Measurements from ENCODE around the gene PPP2R2C.

The PPP2R2C gene

DNA sequence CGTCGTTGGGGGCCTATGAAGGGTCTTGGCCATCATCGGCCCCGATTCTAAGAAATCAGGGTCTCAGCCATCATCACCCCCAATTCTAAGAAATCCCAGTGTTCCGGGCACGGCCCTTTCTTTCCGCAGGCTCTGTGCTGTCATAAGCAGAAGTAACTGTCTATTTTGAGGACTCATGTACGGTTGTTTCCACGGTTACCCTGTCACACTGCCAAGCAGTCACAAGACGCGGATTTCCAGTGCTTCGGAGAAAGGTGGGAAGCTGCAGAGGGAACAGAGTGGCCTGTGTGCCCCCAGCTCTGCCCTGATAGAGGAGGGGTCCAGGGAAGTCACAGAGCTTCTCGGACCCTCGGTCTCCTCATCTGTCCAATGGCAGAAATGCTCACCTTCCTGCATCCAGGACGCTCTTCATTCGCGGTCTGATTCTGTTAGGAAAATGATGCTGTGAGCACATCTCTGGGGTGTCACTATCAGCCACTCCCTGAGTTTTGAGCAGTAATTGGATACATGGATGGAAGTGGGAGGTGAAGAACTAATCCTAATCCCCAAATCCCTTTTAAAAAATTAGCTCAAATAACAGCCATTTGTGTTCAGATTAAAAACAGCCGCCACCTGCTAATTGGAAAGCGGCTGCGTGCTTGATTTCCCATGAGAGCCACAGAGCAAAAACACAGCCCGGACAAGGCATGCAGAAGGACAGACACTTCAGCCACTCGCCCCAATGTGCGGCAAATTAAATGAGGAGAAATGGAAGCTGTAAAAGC is 129.7 kb downstream of the PPP2R2C start:
- no peak for DNase-seq (ENCODE audit: low spot score)

DNA sequence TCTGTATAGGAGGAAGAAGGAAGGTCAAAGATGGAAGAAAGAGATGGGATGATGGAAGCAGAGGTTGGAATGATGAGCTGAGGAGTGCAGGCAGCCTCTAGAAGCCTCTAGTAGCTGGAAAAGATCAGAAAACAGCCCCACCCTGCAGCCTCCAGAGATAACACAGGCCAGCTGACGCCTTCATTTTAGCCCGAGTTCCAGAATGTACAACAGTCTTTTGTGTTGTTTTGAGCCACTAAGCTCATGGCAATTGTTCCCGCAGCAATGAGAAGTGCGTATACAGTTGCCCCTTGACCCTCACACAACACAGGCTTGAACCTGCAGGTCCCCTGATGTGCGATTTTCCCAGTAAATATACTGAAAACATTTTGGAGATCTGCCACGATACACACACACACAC is 130.7 kb downstream of the PPP2R2C start:
- no peak for DNase-seq (ENCODE audit: low spot score)

DNA sequence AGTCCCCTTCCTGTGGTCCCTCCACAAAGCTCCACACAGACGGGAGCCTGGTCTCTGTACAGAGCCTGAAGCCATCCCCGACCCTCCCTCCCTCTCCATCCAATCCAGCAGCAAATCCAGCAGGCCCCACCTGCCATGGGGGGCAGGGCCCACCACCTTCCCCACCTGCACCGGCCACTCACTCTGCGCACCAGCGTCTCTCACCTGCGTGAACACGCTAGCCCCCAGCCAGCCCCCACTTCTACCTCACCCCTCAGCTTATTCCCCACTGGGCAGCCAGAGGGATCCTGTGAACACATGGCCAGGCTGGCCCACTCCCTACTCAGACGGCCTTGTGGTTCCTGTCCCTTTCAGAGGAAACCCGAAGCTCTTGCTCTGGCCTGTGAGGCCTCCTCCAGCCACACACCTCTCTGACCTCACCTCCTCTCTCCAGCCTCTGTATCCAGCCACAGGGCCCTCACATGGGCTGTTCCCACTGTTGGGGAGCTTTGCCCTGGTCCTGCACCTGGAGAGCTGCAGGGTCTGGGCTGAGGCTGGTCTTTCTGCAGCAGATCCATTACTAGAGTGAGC is 131.9 kb downstream of the PPP2R2C start:
- DNase-seq (ENCODE audit: low spot score) = no peak

DNA sequence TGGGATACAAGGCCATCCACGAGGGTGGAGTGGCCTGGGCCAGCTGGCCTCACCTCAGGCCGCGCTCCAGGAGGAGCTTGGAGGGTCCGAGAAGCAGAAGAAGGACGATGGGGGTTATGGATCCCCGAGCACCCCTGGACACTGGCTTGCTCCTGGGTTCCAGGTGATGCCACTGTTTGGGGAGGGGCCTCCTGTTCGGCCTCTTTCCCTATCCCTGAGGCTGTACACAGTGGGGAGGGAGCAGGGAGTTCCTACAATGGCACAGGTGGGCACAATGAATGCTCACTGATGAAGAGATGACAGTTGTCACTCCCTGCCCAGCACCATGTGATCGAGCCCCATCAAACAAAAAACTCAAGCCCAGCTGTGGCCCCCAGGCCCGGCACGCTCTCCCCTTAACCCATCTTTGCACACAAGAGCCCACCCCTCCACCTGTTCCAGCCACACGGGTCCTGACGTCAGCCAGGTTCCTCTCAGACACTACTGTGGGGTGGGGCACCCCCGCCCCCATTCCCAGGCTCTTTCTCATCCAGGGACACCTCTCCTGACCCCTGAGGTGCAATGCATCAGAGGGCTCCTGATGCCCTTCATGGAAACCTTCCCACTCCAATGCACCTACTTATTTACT is 132.5 kb downstream of the PPP2R2C start:
- no peak for DNase-seq (ENCODE audit: low spot score)

DNA sequence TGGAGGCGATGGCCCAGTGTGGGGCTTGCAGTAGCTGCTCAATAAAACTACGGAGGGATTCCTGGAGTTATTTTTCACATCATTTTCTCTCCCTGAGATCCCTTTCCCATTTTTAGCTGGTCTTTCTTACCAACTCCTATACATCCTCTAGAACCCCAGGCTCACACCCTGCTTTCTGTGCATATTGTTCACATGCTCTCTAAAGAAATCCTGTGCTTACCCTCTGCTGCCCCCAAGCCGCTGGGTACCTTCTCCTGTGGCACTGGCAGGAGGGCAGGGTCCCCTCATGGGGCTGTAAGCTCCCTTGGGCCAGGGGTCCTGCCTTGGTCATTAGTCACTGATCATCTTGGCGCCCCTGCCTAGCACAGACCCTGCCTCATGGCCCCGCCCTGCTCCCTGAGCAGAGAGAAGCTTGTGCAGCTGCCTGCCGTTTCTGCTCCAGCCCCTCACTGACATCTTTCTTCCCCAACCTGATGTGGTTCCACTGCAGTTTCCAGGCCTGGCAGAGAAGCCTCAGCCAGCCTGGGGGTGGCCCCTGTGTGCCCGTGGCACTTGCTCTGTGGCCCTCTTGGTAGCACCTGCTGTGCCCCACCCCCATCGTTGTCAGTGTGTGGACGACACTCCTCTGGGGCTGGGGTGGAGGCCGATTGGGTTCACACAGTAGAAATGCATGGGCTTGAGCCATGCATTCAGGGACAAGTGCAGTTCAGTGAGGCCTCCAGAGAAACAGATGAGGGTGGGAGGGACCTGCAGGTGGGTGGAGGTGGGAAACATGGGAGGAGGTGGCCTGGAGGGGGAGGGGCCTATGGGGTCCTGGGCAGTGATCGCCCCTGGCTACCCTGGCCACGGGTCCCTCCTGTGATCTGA is 133.2 kb downstream of the PPP2R2C start:
- no peak for DNase-seq (ENCODE audit: low spot score)

DNA sequence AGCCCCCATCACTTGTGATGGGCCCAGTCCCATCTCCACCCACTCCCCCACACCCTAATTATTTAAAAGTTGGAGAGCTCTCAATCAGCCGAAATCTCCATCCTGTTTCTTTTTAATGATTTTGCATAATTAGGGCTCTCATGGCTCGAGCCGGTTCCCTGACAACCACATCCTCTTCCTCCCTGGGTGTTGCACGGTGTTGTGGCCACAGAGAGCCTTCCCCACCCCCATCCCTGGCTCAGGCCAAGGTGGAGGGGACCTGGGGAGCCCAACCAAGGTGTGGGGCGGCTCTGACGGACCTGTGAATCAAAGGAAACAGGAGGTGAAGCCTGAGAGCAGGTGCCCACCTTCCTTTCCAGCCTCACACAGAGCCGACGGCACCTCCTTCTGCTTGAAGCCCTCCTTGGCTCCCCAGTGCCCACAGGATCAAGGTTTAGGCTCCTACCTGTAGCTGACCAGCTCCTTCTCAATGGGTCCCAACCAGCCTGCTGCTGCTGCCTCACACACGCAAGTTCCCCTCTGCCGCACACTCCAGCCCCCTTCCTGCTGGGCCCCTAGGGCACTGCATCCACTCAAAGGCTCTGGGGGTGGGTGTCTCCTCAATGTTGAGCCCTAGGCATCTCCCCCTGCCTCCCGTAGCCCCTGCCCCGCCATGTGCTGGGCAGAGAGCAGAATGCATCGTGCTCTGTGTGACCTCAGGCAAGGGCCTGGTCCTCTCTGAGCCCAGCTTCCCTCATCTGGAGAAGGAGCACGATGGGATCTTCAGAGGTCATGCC is 134.1 kb downstream of the PPP2R2C start:
- DNase-seq (ENCODE audit: low spot score) = no peak

DNA sequence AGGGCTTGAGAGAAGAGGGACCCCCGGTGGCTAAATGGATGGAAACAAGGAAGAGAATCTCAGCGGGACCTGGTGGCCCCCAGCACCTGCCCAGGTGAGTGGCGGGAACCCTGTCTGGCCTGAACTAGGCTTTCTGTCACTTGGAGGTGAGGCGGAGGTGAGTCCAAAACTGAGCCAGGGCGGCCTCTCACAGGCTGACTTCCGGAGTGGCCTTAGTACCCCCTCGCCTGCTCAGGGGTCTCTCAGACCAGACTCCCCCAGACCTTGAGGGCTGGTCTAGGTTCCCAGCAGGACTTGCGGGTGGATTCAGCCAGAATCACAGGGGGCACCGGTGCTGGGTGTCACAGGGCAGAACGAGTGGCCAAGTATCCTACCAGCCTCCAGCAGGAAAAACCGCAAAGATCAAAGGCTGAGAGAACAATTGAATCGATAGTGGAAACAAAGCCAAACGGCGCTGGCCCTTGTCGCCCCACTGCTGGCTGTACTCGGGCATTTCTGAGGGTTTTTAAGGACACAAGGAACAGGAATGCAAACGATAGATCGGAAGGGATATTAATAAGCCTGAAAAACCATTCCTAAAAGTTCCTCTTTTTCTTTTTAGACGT is 135.0 kb downstream of the PPP2R2C start:
- no peak for DNase-seq (ENCODE audit: low spot score)

DNA sequence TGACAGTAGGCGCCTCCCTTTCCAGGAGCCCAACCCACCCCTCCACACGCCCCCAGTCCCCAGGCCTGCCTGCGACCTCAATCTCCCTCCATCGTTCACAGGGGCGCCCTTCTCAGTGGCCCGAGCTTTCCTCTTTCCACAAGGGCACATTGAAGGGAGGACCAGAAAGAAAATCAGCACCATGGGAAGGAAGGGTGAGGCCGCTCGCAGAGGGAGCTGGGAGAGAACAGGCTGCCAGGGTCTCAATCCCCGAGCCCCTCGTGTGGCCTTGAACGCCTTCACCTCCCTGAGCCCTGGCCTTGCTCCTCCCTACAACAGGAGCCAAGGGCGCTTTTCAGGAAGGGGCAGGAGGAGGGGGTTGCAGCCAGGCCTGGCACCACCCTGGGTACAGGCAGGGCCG is 136.2 kb downstream of the PPP2R2C start:
- DNase-seq (ENCODE audit: low spot score) = no peak

DNA sequence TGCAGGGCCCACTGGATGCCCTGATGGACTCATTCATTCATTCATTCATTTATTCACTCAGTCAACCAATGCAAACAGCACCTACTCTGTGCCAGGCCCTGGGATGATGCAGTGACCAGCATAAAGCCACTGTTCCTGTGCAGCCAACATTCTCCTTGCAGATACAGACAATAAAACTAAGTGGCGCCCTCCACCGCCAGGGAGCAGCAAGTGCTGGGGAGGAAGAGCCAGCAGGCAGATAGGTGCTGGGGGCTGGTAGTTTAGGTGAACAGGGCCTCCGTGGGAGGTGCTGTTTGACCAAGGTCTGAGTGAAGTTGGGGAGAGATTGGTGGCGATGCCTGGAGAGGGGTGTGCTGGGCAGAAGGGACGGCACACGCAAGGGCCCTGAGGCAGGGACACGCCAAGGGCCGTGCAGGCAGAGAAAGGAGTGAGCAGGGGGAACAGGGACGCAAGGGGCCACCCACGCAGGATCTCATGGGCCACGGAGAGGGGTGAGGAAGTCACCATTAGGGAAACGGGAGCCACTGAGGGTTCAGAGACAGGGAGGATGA is 137.3 kb downstream of the PPP2R2C start:
- DNase-seq (ENCODE audit: low spot score) = no peak

DNA sequence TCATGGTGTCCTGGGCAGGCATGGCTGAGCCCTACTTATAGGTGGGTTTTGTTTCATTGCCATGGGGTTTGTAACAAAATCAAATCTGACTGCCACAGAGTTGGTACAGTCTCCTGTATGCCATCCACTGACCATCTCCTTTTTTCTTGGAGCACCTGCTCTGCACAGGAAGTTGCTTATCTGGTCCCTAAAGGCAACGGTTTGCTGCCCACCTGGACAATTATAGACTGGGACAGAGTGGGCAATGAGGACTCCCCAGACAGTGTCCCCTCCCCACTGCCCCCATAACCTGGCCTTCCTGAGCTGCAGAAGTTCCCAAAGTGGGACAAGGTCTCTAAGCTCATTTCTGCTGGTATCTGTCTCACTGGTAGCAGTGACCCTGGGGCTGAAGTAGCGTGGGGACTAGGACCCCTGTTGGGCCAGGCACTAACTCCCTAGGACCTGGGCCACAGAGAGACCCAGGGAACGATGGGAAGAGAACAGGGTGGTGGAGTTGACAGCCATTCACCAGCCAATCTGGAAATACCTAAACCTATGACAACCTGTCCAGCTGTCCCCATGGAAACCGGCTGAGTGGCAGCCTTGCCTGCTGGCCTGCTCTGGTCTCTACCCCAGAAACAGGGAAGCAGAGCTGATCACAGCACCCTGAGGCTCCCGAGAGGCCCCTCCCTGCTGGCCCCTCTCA is 138.1 kb downstream of the PPP2R2C start:
- no peak for DNase-seq (ENCODE audit: low spot score)

DNA sequence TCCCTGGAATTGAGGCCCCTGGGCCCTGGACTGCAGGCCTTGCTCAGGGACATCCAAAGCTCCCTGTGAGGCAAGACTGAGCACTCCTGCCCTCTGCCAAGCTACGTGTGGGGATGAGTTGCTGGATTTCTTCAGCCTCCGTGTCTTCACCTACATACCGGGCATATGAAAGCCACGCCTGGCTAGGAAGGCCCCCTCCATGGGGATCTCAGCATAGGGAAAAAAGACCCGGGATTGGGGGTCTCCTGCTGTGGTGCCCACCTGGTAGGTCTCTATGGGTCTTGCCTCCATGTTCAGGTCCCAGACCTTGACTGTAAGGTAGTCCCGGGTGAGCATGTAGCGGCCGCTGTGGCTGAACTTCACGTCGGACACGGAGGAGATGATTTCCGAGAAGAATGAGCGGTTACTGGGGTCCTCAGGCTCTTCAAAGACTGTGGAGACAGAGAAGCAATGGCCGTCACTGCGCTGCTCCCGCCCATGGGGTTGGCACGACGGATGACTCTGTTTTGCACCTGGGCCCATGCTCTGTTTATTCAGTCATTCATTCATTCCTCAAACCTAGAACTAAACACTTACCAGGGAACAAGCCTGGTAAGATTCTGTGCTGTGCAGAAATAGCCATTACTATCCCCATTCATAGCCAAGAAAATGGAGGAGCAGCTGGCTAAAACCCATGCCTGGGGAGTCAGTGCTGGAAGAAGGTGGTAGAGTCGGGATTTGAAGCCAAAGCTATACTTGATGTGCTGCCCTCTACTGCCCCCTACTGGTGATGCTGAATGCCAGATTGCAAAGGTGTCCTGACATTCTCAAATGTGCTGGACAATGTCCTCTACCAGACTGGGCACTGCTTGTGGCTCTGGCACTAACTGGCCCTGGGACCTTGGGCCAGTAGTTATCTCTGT is 138.9 kb downstream of the PPP2R2C start:
- DNase-seq (ENCODE audit: low spot score) = no peak

DNA sequence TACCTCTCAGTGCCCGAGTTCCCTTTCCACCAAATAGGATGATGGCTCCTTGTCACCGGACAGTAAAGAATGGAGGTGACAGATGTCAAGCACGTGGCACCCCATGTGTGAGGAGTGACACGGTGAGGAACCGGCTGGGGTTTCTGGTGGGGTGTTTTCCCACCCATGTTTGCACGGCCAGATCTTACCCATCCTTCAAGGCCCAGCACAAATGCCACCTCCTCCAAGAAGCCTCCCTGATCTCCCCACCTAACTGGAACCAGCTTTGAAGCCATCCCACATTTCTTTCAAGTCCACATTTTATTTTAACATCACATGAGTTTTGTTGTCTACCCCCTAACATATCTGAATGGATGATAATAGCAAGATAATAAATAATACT is 139.8 kb downstream of the PPP2R2C start:
- DNase-seq (ENCODE audit: low spot score) = no peak

DNA sequence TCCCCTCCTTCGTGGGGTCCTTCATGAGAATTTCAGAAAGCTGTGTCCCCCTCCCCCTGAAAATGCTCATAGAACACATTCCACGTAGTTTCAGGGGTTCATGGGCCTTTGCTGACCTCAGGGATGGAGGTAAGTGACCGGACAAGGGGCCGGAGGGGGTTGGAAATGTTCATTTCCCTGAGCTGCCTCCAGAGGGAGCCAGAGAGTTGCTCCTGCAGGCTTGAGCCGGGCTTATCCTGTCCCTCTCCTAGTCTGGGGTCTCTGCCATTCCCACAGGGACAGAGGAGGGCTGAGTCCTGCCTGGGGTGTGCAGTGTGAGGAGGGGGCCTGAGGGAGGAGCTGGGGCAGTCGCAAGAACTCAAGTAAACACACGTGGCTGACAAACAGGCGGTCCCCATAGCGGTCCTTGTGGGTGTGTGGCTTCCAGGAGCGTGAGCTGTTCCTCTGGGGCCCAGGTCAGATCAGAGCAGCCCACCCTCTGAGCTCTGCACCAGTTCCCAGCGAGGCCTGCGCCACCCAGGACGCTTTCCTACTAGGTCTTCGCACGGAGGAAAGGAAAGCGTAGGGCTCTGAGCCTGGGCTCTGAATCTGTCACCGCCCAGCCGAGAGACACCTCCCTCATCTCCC is 140.3 kb downstream of the PPP2R2C start:
- peak; percentile 45 for DNase-seq (ENCODE audit: low spot score)

DNA sequence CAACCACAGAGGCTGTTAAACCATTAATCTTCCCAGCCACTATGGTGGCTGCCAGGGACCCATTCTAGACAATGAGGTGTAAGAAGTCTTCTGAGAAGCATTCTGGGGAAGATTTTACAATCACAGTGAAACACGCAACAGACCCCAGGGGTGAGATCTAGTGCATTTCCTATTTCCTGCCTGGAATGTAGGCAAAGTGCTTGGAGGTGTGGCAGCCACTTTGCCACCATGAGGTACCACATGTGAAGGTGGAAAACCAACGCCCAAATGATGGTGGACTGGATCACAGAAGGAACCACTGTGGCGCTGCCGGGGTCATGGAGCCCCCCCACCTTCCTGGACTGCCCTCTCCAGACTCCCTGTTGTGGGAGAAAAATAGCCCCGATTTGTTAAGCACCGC is 140.9 kb downstream of the PPP2R2C start:
- no peak for DNase-seq (ENCODE audit: low spot score)

DNA sequence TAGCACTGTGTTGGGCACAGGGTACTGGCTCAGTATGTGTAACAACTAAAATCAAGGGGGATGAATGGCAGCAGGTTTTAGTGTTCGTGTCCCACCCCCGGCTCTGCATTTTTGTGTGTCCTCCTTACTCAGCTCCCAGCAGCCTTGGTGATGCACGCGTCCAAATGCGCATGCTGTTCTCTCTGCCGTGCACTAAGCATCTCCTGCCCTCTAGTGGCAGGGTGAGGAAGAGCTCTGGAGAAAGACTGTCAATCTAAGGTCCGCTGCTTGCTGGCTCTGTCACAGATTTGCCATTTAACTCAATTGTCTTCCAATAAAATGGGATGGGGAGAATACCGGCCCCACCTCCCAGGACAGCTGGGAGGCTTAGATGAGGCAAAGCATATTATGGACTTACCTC is 141.4 kb downstream of the PPP2R2C start:
- DNase-seq (ENCODE audit: low spot score) = no peak

DNA sequence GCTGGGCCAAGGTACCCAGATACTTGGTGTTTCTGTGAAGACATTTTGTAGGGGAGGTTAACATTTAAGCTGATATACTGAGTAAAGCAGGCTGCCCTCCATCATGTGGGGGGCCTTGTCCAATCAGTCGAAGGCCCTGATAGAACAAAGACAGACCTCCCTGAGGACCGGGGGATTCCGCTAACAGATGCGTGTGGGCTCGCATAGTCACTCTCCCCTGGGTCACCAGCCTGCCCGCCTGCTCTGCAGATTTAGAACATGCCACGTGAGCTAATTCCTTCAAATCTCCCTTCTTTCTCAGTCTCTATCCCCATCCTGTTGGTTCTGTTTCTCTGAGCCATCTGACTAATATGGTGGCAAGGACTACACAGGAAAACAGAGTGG is 142.0 kb downstream of the PPP2R2C start:
- DNase-seq (ENCODE audit: low spot score) = no peak

DNA sequence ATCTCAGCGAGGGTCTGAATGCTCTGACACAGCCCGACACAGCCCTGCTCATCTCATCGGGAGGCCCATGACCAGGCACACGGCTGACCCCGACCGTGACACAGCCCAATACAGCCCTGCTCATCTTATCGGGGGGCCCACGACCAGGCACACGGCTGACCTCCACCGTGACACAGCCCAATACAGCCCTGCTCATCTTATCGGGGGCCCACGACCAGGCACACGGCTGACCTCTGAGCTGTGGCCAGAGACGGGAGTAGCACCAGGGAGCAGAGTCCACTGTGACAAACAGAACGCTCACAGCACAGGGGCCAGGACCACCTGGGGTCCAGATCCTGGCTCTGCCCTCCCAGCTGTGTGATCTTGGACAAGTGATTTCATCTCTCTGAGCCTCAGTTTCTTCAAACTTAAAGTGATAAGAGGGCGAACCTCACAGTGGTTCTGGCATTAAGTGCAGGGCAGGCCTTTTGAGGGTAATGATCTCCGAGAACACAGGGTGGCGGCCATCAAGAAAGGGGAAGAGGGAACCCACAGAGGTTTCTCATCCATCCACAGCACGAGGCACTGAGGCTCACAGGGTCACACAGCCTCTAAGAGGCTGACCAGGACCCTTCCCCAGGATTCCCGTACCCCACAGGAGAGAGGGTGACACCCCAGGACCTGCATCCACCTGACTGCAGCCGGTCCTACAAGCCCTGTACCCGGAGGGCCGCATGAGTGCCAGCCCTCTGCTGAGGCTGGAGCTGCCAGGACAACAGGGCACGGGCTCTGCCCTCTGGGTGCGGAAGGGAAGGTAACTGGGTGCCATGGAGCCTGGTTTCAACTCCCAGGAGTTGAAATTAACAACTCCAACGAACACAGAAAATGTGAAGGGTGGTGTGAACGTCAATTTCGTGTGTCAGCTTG is 142.7 kb downstream of the PPP2R2C start:
- no peak for DNase-seq (ENCODE audit: low spot score)

DNA sequence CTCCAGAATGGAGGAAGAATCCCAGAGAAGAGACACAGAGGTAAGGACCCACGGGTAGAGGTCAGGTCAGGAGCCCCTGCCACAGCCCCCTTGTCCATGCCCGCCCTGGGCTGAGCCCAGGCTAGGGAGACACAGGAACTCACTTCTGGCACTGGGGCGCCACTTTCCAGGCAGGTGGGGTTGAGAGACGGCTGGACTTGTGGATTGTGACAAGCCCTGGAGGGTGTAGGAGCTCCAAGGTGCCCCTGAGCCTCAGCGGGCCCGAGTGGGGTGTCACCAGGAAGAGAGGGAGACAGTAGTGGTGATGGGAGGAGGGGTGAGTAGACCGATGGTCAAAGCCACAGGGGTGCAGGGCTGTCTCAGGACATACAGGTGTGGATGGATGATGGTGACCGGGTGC is 143.9 kb downstream of the PPP2R2C start:
- no peak for DNase-seq (ENCODE audit: low spot score)
